RWPE1 (cell line): ENCODE results near the gene CLN3.
"Not testable (repeated sequence)": the region's sequence is repeated elsewhere in the genome, so short reads cannot be mapped to it uniquely, and the experiment has no call there.

ENCODE experiments used
- CTCF ChIA-PET: fragments of 350-600 bp; sonication (Branson Sonifier 250); formaldehyde crosslinking; extraction: SDS; loops from one replicate; lab custom pipeline; 2021; lab: Yijun Ruan, JAX
- POLR2A ChIA-PET: fragments of 400-600 bp; formaldehyde crosslinking; extraction: SDS; loops from one replicate; lab custom pipeline; 2020; ENCODE audit warnings: antibody characterized with exemption; ENCODE audit not compliant: low non-redundant PET; lab: Yijun Ruan, JAX
- DNase-seq: peaks from one replicate; pipeline ENCODE4 v3.0.0; 2012; ENCODE audit warnings: low spot score
- H3K27ac ChIP-seq: fragments of 450-650 bp; 2 replicates; pipeline ENCODE4 v1.5.1; 2017
- CTCF ChIP-seq: fragments of 450-650 bp; conservative IDR thresholded peaks from 2 replicates; pipeline ENCODE4 v1.5.1; 2017; ENCODE audit warnings: low read depth, mild to moderate bottlenecking

The CLN3 gene

DNA sequence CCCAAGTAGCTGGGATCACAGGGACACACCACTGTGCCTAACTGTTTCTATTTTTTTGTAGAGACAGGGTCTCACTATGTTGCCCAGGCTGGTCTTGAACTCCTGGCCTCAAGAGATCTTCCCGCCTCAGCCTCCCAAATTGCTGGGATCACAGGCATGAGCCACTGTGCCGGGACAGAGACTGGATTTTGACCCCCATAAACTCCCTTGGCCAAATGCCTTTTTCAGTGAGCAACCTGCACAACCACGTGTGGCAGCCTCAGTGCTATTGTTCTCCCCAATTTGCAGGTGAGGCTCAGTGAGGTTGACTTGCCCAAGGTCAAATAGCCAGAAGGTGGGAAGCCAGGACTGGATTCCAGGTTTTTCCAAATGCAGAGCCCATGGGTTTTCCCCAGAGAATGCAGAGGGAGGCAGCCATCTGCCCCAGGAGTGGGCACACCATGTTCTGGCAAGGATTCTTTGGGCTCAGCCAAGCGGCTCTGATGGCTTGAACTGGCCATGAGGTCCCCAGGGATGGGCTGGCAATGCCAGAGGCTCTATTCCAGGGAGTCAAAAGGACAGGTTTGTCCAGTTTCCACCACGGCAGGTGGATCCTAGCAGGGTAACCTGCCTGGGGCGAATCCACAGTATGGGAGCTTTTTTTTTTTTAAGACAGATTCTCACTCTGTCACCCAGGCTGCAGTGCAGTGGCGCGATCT is 13.0 kb upstream of the CLN3 start:
- CTCF ChIA-PET: no interaction called here
- TF ChIP-seq CTCF: no peak
- POLR2A ChIA-PET: interaction anchor here (0.5 kb wide), 1 partner anchor 13 kb away, joined by 5 read pairs; the partner anchor contains the start of gene CLN3
- H3K27ac ChIP-seq: no peak overlapping the region
- peak; percentile 36 for DNase-seq

GRCh38 chr16:28503470-28504259 is 11.8 kb upstream of the CLN3 start:
- no peak overlapping the region for H3K27ac ChIP-seq
- ChIA-PET CTCF (interaction anchor here (0.5 to 0.6 kb wide), 2 partner anchors 8 to 11 kb away, joined by 3 to 5 read pairs; no protein-coding TSS in a partner anchor), POLR2A (no interaction called here)

GRCh38 chr16:28502290-28502689 is 10.4 kb upstream of the CLN3 start:
- DNase-seq: no peak
- POLR2A ChIA-PET: no interaction called here
- no peak for TF ChIP-seq CTCF
- no peak overlapping the region for H3K27ac ChIP-seq
- CTCF ChIA-PET: no interaction called here

More at GRCh38 chr16:28503470-28504259, 11.8 kb upstream of the CLN3 start:
- DNase-seq: no peak
- no peak for TF ChIP-seq CTCF

GRCh38 chr16:28501258-28502232 is 9.7 kb upstream of the CLN3 start:
- no peak for TF ChIP-seq CTCF
- H3K27ac ChIP-seq: no peak overlapping the region
- CTCF ChIA-PET: no interaction called here
- POLR2A ChIA-PET: no interaction called here
- DNase-seq: no peak

DNA sequence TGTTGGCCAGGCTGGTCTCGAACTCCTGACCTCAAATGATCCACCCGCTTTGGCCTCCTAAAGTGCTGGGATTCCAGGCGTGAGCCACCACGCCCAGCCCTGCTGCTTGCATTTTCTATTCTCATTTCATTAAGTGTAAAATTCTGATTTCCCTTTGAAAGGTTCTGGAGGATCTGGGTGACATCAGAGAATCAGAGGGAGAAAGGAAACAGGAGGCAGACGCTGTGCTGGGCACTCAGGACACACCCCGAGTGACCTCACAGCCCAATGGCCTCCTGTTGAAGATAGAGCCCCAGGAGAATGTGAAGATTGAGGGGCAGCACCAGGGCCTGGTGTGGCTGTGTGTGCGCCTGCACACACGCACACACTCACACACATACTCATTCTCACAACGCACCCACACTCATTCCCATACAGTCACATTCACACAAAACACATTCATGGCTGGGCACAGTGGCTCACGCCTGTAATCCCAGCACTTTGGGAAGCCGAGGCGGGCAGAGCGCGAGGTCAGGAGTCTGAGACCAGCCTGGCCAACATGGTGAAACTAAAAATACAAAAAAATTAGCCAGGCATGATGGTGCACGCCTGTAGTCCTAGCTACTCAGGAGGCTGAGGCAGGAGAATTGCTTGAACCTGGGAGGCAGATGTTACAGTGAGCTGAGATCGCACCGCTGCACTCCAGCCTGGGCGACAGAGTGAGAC is 8.8 kb upstream of the CLN3 start:
- peak overlapping the region; percentile 6; the same call in 1 of the 2 replicates for H3K27ac ChIP-seq
- POLR2A ChIA-PET, CTCF ChIA-PET, DNase-seq: not testable (repeated sequence)

GRCh38 chr16:28499854-28500253 is 8.0 kb upstream of the CLN3 start:
- POLR2A ChIA-PET: no interaction called here
- CTCF ChIA-PET: no interaction called here
- DNase-seq: no peak
- H3K27ac ChIP-seq: no peak overlapping the region
- no peak for TF ChIP-seq CTCF
